Measurements from ENCODE around the gene RAP1GAP.

The RAP1GAP gene

DNA sequence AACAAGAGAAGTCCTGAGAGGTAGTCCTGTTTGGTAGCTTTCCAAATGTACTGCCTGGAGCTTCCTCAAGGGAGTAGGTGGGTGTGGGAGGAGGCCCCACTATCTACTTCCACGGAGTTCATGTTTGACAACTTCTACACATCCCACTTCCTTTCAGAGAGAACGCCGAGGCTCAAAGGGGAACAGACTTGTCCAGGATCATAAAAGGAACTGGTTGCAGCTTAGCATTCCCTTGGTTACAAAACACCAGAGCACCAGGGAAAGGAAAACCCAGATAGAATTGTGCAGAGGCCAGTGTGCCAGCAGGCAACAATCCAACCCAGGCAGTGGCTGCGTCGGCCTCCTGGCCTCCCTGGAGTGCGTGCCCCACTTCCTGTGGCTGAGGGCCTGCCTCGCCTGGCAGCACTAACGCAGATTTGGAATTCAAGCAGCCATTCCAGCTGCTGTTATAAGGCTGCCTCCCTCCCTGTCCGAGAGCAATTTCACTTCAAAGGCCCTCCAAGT is 4.2 kb upstream of the RAP1GAP start:
- DNase-seq = no peak
- Histone ChIP-seq H3K27ac (no peak overlapping the region), H3K27me3 (ENCODE audit: insufficient read depth, low read depth, severe bottlenecking) (no peaks in the 10 kb centered on the region), H3K9me3 (ENCODE audit: severe bottlenecking) (no peaks in the 10 kb centered on the region), H3K4me3 (ENCODE audit: low read depth, low read length) (no peak overlapping the region), H3K36me3 (no peaks in the 10 kb centered on the region; the same call in none of the 2 replicates)
- no peak for TF ChIP-seq CTCF (IDR thresholded peaks at IDR 0.05; ENCODE audit: low read depth, low read length)

DNA sequence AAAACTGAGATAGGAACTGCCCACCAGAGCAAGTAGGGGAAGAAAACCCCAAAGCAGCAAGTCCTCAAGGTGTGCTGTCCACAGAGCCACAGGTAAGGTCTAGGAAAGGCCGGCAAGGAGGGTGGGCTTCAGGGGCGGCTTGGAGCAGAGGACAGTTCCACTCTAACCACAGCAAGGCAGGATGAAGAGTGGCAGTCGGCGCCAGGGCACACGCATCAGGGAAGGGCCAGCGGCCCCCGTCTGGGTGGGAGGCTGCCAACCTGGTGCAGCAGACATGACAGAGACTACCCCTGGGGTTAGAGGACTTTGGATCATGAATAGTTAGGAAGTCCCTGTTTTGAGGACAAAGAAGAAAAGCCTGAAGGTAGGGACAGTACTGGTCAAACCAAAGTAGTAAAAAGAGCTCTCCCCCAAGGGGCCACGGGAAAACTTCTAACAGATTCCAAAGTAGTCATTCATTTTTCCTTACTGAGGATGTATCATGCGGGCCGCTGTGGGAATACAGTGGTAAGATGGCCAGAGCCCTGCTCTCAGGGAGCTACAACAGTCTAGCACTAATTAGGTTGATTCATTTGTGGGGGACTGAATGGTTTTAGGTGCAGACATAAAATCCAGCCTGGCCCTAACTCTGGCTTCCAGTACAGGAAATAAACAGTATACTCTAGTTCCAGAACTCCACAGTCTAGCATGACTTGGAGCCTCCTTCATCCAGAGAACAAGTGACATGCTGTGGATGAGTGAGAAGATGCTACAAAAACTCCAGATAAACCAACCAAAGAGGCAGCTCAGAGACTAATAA is 3.5 kb upstream of the RAP1GAP start:
- no peaks in the 10 kb centered on the region for H3K27me3 ChIP-seq (ENCODE audit: insufficient read depth, low read depth, severe bottlenecking)
- no peak overlapping the region for H3K27ac ChIP-seq
- H3K4me3 ChIP-seq (ENCODE audit: low read depth, low read length) = no peak overlapping the region
- no peaks in the 10 kb centered on the region; the same call in none of the 2 replicates for H3K36me3 ChIP-seq
- no peak for TF ChIP-seq CTCF (IDR thresholded peaks at IDR 0.05; ENCODE audit: low read depth, low read length)
- DNase-seq = no peak
- H3K9me3 ChIP-seq (ENCODE audit: severe bottlenecking) = no peaks in the 10 kb centered on the region

GRCh38 chr1:21671915-21672314 is 2.8 kb upstream of the RAP1GAP start:
- H3K27me3 ChIP-seq (ENCODE audit: insufficient read depth, low read depth, severe bottlenecking) = no peaks in the 10 kb centered on the region
- H3K36me3 ChIP-seq = peaks cover 5% of the 10 kb centered on the region
- DNase-seq = no peak
- no peak overlapping the region for H3K4me3 ChIP-seq (ENCODE audit: low read depth, low read length)
- no peaks in the 10 kb centered on the region for H3K9me3 ChIP-seq (ENCODE audit: severe bottlenecking)
- no peak for TF ChIP-seq CTCF (IDR thresholded peaks at IDR 0.05; ENCODE audit: low read depth, low read length)
- no peak overlapping the region for H3K27ac ChIP-seq

DNA sequence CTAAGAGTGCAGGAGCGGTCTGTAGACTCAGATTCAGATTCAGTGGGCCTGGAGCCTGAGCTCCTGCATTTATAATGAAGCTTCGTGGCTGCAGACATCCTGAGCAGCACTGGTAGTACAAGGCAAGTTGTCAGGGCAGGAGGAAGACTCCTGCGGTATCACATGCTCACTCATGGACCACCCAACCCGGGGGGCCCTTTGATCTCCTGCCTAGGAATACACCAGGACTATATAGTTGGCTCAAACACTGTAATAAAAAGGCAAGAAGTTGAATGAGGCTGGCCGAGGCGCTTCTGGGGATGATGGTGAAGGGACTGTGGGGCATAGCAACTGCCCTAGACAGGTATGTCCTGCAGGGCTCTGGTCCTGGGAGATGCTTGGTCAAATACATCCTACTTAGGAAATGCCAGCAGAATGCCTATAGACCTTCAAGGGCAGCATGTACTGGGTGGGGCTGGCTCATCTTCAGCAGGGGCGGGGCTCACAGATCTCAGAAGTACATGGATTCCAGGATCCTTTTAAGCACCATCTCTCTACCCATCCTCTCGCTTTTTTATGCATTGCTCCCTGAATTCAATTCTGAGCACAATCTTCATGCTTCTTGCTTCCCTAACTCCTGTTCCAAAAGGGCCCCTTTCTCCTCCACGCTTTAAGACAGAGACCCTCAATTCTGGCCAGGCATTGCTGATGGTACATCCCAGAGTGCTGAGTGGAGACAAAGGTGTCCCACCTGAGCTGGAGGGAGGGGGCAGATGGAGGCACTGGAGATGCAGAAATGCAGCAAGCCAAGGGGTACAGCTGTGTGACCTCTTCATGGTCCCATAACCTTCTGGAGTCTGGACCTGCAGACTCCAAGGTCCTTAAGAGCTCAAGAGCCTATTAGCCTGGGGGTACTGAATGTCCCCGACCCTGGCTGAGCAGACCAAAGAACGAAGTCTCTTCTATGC is 2.1 kb upstream of the RAP1GAP start:
- H3K27ac ChIP-seq = no peak overlapping the region
- DNase-seq = no peak
- peaks cover 5% of the 10 kb centered on the region for H3K36me3 ChIP-seq
- no peaks in the 10 kb centered on the region for H3K27me3 ChIP-seq (ENCODE audit: insufficient read depth, low read depth, severe bottlenecking)
- no peaks in the 10 kb centered on the region for H3K9me3 ChIP-seq (ENCODE audit: severe bottlenecking)
- TF ChIP-seq CTCF (IDR thresholded peaks at IDR 0.05; ENCODE audit: low read depth, low read length) = no peak
- no peak overlapping the region for H3K4me3 ChIP-seq (ENCODE audit: low read depth, low read length)

DNA sequence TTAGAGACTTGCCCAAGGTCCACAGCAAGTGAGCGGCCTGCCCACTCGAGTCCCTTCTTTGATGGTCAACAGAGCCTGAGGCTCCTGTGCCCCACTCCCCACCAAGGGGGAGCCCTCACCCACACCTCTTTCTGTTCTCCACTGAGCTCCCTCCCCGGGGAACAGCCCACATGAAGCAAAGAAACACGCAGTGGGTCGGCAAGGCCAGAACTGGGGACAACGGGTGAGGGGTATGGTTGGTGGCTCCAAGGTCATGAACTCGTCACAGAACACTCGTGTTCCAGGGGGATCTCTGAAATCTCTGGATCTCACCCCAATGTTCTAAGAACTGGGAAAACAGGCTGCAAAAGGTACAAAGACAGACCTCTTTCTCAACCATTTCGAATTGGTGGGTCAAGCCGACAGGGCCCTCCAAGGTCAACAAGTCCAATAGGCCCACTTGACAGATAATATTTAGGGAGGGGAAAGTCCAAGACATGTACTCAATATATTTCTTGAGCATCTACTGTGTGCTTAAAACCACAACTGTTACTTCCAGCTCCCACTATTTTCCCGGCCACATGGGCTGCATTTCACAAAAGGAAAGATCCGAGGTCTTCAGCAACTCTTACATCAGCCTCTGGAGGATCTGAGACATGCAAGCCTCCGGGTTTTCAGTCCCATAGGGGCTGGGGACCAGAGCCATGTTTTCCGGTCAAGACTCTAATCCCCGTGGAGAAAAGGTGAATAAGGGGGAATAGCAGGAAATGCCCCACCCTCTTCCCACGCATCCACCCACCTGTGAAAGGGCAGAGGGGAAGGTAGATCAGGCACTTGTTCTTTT is 1.1 kb upstream of the RAP1GAP start:
- DNase-seq = no peak
- no peaks in the 10 kb centered on the region for H3K9me3 ChIP-seq (ENCODE audit: severe bottlenecking)
- no peak for TF ChIP-seq CTCF (IDR thresholded peaks at IDR 0.05; ENCODE audit: low read depth, low read length)
- H3K4me3 ChIP-seq (ENCODE audit: low read depth, low read length) = no peak overlapping the region
- peaks cover 5% of the 10 kb centered on the region for H3K36me3 ChIP-seq
- no peak overlapping the region for H3K27ac ChIP-seq
- no peaks in the 10 kb centered on the region for H3K27me3 ChIP-seq (ENCODE audit: insufficient read depth, low read depth, severe bottlenecking)

Measured in WERI-Rb-1 (cell line).